ENCODE measurements around the gene STAT5B.

DNA sequence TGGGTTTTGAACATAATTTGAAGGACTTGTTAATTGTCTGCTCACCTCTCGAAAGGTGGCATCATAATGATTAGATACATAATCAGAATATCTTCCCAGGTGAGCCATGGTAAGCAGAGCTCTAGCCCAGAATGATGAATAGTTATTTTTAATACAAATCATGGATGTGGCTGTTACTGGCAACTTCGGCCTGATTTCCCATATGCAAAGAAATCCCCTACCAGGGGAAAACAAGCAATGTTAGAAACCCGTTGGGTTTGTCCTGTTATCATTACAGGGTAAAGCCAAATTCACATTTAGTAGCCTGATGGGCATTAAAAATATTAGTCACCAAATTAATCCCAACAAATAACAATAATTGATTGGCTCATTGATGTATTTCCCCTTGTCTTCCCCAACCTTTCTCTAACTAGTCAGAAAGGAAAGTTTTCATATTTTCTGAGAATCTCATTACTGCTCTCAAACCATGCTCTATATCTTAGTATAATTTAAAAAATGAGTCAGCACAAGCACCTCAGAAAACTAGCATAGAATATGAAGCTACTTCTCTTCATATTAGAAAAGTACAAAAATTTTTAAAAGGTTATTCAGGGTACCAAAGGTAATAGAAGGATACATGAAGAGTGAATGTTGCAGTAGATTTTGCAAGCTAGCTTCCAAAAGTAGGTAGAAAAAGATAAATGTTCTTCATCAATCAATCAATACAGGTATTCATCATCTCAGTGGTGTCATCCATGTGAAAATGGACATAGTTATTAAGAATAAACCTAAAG is 5.0 kb downstream of the STAT5B start:
- TF ChIP-seq EZH2 (IDR thresholded peaks at IDR 0.05; ENCODE audit: insufficient read depth, poor library complexity, severe bottlenecking) (no peak), EZH2phosphoT487 (IDR thresholded peaks at IDR 0.05; ENCODE audit: insufficient read depth, low read depth) (no peak)
